HG03108 (cell line): ENCODE measurements around the gene ACO2.

Experiments
- ATAC-seq: cut with Tn5 transposase; IDR thresholded peaks from one replicate; pipeline ENCODE4 v1.9.1; 2021; ENCODE audit warnings: moderate library complexity; ENCODE audit not compliant: unreplicated experiment

Gene ACO2

DNA sequence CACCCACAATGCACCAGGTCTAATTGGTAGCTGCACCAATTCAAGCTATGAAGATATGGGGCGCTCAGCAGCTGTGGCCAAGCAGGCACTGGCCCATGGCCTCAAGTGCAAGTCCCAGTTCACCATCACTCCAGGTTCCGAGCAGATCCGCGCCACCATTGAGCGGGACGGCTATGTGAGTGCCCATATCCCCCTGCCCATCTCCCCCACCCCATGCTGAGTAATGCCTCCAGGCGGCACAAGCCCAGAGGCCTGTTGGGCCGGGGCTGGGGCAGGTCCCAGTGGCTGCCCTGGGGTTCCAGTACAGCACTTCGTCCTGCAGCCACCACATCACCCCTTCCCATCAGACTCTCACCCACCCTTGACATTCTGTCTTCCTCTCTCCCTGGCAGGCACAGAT lies 53.9 kb downstream of the ACO2 start:
- ATAC-seq: no peak

DNA sequence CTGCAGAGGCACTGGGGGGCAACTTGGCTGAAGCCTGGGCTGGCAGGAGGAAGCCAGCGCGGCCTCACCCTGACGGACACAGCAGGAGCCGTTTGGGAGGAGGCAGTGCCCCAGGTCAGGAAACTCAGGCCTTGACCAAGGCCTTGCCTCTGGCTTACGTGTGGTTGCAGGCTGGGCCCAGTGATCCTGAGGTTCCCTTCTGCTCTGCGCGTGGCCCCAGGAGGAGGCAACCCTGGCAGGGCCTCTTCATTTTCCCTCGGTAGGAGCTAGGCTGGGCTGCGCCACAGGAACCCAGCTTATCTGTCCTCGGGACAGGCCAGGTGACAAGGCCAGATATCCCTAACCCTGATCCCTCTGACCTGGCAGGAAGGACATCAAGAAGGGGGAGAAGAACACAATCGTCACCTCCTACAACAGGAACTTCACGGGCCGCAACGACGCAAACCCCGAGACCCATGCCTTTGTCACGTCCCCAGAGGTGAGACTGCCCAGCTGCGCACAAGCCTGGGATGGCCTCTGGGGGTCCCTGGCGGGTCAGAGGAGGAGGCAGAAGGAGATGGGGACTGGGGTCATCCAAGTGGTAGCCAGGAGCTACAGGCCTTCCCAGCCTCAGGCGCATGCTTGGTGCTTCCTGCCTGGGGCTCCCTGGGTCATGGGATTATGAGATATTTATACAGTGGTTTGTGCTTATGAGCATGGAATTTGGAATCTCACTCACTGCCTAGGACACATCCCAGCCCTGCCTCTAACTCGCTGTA lies 54.7 kb downstream of the ACO2 start:
- ATAC-seq: no peak

DNA sequence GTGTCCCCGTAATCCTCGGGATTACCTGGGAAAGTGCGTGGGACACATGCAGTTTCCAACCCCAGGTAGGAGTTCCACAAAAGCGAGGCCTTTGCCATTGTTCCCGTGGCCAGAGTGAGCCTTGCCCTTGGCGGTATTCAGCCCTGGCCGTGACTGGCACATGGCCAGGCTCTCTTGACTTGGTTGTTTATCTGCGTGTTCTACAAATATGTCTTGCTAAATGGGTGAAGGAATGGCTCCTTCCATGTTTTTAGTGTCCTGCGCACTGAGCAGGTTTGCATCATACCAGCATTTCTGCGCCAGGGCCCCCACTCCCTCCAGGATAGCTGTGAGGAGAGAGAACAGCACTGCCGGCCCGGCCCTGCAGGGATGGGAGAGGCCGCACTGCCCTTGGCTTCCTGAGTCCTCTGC lies 55.3 kb downstream of the ACO2 start:
- ATAC-seq: no peak

DNA sequence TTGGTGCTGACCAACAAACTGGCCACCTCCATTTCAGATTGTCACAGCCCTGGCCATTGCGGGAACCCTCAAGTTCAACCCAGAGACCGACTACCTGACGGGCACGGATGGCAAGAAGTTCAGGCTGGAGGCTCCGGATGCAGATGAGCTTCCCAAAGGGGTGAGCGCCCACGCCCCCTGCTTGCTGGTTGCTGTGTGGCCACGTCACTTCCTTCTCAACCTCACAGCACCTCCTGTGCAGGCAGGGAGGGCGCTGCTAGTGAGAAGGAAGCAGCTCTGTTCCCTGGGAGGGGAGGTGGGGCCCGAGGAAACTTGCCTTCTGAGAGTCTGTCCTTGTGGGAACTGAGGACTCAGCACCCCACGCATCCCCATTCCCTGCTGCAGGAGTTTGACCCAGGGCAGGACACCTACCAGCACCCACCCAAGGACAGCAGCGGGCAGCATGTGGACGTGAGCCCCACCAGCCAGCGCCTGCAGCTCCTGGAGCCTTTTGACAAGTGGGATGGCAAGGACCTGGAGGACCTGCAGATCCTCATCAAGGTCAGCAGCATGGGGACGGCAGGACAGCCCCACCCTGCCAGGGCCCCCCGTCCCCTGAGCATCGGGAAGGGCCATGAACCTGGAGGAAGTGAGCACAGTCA lies 56.0 kb downstream of the ACO2 start:
- ATAC-seq: no peak

DNA sequence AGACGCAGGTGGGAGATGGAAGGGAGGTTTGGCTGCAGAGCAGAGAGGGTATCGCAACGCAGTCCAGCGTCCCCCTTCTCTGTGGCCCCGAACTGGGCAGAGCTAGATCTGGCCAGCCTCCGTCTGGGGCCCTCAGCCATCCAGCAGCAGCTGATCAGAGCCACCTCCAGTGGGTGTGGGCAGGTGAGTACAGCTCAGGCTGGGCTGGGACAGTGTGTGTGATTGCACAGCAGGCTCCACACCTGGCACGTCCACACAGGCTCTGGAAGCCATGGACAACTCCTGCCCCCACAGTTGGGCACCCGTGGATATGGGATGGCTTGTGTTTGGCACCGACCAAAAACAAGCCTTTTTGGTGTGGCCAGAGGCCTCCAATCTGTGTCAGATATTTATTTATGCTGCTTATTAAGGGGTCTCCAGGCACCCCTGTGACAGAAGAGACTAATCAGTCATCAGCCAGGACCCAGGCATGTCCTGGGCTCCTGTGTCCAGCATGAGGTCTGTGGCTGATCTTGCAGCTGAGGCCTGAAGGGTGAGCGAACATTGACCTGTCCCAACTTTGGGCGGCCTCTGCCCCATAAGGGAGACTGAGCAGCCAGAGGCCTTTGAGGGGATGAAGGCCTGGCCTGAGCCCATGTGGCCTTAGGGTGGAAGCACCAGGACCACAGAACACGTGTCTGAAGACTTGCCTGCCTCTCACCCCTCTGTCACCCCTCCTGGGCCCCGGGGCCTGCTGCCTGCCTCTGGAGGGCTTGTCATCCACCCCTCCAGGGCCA lies 56.7 kb downstream of the ACO2 start:
- ATAC-seq: no peak

DNA sequence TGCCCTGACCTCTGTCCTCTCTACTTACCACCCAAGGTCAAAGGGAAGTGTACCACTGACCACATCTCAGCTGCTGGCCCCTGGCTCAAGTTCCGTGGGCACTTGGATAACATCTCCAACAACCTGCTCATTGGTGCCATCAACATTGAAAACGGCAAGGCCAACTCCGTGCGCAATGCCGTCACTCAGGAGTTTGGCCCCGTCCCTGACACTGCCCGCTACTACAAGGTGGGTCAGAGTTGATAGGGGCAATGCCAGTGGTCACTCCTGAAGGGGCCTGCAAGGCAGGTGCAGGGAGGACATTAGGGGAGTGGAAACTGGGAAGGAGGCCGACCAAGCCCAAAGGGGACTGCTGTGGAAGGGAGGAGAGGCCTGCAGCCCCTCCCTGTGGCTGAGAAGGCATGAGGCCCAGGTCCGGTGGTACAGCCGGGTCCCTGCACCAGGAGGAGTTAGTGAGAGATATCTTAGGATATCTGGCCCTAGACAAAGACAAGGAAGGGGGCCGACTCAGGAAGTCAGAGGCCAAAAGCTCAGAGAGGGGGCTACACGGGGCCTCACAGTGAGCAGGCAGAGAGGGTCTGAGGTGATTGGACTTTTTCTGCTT lies 57.4 kb downstream of the ACO2 start:
- no peak for ATAC-seq

DNA sequence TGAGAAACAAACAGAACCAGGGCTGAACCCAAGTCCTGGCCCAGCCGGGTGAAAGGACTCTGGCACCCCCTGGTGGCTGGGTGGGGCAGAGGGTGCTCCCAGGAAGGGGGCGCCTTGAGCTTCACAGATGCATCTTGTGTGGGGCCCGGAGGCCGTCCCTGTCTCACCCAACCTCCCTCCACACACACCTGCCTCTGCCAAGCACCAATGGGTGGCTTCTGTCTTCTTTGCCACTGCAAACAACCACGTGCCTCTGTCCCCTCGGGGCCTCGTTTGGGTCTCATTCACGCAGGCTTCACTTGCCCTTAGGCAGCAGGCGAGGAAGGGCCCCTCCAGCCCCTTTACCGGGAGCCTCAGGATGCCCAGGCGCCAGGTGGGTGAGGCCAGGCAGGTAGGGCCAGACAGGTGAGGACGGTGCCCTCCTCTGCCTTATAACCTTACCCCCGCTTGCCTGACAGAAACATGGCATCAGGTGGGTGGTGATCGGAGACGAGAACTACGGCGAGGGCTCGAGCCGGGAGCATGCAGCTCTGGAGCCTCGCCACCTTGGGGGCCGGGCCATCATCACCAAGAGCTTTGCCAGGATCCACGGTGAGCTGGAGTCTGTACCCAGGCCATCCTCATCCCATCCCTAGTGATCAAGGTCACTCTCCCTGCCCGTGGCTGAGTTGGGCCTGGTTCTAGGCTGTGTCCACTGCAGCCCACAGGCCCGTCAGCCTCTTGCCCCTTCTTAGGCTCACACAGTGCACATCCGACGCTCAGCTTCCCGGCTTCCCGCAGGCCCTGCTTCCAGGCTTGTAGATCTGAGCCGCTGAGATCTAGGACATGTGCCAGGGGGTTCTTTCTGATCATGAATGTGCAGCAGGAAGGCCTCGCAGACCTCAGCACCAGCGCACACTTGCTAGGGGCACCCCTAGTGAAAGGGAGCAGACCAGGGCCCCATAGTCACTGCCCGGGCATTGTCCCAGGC lies 58.2 kb downstream of the ACO2 start:
- ATAC-seq: no peak

DNA sequence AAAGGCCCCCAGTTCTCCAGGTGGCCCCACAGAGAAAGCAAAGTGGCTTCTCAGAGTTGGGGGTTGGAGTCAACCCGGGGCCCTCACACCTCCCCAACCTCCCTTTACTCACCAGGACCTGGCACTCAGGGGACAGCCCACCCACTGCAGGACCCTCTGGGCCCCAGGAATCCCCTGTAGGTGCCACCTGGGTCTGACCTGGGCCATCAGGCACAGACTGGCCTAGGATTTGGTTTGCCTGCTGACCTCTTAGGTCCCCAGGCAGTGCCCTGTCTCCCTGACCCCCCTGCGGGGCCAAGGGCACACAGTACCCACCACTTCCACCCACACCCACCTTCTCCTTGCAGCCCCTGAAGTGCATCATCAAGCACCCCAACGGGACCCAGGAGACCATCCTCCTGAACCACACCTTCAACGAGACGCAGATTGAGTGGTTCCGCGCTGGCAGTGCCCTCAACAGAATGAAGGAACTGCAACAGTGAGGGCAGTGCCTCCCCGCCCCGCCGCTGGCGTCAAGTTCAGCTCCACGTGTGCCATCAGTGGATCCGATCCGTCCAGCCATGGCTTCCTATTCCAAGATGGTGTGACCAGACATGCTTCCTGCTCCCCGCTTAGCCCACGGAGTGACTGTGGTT lies 59.3 kb downstream of the ACO2 start:
- ATAC-seq: no peak

DNA sequence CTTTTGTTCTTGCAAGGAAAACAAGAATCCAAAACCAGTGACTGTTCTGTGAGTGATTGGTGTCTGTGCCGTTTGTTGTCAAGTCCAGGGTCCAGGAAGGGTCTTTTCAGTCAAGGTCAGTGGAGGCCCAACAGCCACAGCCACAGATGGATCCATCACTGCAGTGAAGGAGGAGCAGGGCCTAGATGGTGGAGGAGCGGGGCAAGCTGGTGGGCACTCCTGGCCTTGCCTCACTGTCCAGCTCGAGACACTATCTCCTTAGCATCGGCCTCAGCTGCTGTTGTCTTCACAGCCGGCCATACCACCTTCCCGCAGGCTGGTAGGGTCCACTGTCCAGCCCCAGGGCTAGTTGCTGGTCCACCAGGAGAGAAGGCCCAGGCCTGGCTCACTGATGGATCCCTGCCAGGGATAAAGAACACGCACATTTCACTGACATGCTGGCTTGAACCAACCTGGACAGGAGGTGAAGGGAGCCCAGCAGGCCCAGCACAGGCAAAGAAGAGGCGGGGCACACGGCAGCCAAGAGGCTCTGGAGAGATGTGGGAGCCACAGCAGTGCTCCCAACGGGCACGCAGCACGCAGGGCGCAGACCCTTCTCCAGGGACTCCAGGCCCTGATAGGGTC lies 60.1 kb downstream of the ACO2 start:
- ATAC-seq: no peak

DNA sequence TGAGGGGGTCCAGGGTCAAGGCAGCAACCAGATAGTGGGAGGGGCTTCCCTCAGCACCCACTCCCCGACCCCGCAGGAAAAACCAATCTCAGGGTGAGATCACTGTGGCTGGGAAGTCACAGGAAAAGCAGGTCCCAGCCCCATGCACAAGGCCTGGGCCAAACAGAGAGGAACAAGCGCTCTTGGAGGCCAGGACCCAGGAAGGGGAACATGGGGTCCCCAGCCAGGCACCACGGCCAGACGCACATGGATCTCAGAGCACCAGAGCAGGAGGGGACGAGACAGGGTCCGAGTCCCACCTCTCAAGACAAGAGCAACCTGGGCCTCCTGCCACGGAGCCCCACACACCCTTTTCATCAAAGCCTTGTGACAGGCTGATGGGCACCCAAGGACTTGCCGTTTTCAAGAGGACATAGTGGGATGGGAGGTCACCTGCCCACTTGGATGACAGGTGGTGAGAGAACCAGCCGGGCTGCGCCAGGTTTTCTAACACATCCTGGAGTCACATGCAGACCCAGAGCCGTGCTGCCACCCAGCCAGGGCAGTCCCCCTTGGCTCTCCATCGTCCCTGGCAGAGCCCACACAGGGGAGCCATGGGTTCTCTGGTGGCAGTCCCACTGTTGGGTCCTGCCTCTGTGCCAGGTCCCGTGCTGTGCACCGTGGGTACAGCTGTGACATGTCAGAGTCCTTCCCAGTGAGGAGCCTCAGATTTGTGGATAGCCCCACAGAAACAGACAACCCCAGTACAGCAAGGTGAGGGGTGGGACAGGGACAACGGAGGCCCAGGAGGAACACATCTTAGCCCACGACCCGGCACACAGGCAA lies 62.2 kb downstream of the ACO2 start:
- ATAC-seq: no peak

DNA sequence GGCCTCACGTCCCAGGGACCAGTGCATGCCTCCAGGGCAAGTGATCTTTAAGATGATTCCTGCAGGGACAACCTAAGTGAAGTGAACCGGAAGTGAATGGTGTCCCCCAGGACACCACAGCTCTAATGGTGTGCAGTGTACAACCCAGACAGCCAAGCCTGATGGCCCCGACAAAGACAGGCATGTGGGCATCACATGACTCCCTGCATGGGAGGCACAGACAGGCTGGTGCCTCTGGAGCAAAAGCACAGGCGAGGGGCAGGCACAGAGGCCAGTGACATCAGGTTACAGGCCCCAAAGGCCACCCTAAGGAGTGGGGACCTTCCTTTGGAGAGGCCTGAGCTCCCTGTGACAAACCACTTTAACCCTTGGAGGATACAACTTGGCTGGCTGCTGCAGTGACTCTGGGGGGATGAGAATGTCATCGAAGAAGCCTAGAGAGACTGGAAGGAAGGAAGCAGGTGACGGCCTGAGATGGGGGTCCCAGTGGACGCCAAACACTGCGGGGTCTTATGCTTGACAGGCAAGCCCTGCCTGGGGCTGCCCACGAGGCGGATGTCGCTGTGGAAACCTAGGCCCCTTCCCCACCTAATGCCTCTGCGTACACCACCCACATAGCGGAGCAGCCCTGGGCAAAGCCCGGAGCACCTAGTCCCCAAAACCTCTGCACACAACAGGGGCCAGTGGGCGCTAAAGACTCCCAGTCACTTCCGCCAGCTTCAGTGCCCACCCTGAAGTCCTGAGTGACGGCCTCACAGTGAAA lies 63.0 kb downstream of the ACO2 start:
- no peak for ATAC-seq

DNA sequence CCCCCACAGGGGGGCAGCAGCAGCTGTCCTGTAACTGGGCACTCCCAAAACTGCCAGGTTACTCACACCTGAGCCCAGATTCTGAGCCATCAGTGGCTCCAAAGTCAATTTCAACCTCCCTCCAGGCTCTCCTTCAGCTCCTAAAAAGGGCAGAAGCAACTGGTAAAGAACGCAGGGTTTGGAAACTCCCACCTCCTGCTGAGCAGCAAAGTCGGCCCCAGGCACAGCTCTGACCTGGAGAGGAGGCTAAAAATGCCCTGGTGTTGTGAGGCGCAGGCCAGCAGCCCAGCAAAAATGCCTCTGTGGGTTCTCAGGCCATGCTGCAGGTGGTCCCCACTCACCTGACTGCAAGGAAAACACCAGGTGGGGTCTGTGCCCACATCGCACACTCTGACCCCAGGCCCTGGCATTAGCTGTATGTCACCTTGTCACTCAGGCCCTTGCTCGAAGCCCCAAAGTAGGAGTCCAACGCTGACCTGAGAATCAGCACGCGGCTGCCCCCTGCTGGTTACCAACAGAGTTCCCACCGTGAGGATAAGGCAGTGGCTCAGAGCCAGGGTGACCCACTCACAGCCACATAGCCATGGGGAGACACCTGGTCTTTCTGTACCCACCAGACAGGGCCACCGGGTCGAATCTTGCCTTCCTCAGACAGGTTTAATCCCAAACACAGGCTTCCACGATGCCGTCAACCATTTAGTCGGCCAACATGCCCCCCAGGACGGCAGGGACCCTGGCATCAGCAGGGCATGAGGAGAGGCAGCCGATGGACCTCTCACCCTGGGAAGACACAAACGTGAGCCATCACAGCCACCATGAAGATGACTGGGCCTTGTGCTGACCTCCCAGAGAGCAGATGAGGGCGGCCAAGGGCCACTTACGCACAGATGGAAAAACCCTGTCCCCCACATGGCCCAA lies 64.2 kb downstream of the ACO2 start:
- no peak for ATAC-seq

DNA sequence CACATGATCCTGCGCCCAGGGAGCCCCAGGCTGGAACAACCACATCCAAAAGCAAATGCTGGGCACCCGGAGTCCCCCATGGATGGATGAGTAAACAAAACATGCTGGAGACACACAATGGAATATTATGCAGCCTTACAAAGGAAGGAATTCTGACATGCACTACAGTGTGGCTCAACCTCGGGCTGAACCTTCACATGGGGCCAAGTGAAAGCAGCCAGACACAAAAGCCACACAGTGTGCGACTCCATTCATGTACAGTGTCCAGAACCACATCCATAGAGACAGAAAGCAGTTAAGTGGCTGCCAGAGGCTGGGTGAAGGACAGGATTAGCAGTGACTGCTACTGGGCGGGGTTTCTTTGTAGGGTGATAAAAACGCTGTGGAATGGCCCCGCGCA lies 65.3 kb downstream of the ACO2 start:
- ATAC-seq: no peak

DNA sequence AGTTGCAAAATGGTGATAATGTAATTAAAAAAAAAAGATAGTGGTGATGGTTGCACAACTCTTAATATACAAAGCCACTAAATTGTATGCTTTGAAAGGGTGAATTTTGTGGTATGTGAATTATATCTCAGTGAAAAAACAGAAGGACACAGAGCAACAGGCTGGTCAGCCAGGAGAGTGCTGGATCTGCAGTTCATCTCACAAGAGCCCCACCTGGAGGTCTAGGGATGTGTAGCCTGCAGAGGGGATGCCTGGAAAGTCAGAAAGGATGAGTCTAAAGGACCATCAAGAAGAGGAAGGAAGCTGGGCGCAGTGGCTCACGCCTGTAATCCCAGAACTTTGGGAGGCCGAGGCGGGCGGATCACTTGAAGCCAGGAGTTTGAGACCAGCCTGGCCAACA lies 66.3 kb downstream of the ACO2 start:
- no peak for ATAC-seq

DNA sequence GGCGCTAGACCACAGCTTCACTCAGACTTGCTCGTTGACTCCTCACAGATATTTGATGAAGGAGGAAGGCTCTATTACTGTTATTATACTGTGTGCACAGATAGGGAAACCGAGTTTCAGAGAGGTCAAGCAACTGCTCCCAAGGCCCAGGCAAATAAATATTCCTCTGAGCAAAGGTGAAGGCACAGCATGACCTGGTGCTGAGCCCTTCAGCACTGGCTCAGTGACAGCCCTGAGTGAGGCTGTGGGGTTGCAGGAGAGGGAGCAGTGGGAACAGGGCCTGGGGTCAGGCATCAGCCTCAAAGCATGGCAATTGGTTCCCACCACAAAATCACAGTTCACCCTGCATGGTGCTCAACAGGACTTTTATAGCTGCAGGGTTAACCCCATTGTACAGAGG lies 68.3 kb downstream of the ACO2 start:
- no peak for ATAC-seq

DNA sequence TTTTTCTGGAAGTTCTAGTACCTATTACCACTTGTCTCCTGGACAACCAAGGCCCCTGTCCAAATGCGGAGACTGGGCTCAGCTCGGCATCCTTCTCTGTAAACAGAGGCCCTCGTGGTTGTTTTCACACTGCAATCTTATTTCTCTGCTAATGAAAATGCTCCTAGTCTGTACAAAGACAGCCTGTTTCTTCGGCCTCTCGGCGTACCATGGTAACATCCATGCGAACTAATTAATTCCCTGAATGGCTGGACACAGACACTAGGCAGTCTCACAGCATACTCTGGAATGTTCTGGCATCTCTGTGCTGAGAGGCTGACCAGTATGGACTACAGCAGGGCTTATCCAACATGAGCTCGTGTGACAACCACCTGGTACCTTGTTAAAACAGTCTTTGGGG lies 69.7 kb downstream of the ACO2 start:
- no peak for ATAC-seq
